MM.1S (cell line): Measurements from ENCODE around the gene PFKFB4.

Experiments used
- DNase-seq: peaks from one replicate; pipeline ENCODE4 v3.0.0-alpha.2; 2015
- H2AFZ ChIP-seq: fragments of 300-600 bp; sonication (generic); 2 replicates; pipeline ENCODE4 v1.6.0; 2016; ENCODE audit warnings: antibody characterized with exemption, low read length
- H3F3A ChIP-seq: fragments of 300-600 bp; sonication (generic); 2 replicates; pipeline ENCODE4 v1.6.1; 2016; ENCODE audit warnings: mild to moderate bottlenecking, antibody characterized with exemption, low read length, moderate library complexity, mixed read lengths; ENCODE audit not compliant: insufficient read depth
- H3K27ac ChIP-seq: fragments of 300-600 bp; sonication (generic); 2 replicates; pipeline ENCODE4 v1.5.1; 2016; ENCODE audit warnings: mild to moderate bottlenecking, low read length
- H3K27me3 ChIP-seq: fragments of 300-600 bp; sonication (generic); replicated peaks from 2 replicates; pipeline ENCODE4 v1.6.0; 2016; ENCODE audit warnings: low read length; ENCODE audit not compliant: insufficient read depth
- H3K36me3 ChIP-seq: fragments of 300-600 bp; sonication (generic); replicated peaks from 2 replicates; pipeline ENCODE4 v1.6.1; 2016; ENCODE audit warnings: mild to moderate bottlenecking, low read length, mixed read lengths; ENCODE audit not compliant: insufficient read depth
- H3K4me1 ChIP-seq: fragments of 300-600 bp; sonication (generic); 2 replicates; pipeline ENCODE4 v1.6.1; 2016; ENCODE audit warnings: low read length, mixed read lengths
- H3K4me2 ChIP-seq: fragments of 300-600 bp; sonication (generic); 2 replicates; pipeline ENCODE4 v1.6.0; 2016; ENCODE audit warnings: low read depth, low read length
- H3K4me3 ChIP-seq: fragments of 300-600 bp; sonication (generic); 2 replicates; pipeline ENCODE4 v1.5.1; 2016; ENCODE audit warnings: low read length, mixed read lengths
- H3K79me2 ChIP-seq: fragments of 300-600 bp; sonication (generic); 2 replicates; pipeline ENCODE4 v1.6.1; 2016; ENCODE audit warnings: mixed run types, low read length, mixed read lengths
- H3K9ac ChIP-seq: fragments of 300-600 bp; sonication (generic); 2 replicates; pipeline ENCODE4 v1.6.1; 2016; ENCODE audit warnings: low read length, mixed read lengths
- H3K9me2 ChIP-seq: fragments of 300-600 bp; sonication (generic); replicated peaks from 2 replicates; pipeline ENCODE4 v1.6.1; 2016; ENCODE audit warnings: mild to moderate bottlenecking, low read length, mixed read lengths; ENCODE audit not compliant: insufficient read depth
- H3K9me3 ChIP-seq: fragments of 300-600 bp; sonication (generic); replicated peaks from 2 replicates; pipeline ENCODE4 v1.6.1; 2016; ENCODE audit warnings: mild to moderate bottlenecking, low read length, mixed read lengths; ENCODE audit not compliant: insufficient read depth
- H4K20me1 ChIP-seq: fragments of 300-600 bp; sonication (generic); 2 replicates; pipeline ENCODE4 v1.6.1; 2016; ENCODE audit warnings: mild to moderate bottlenecking, low read length, moderate library complexity, mixed read lengths; ENCODE audit not compliant: insufficient read depth
- CTCF ChIP-seq: fragments of 300-600 bp; sonication (generic); IDR thresholded peaks from 2 replicates; pipeline ENCODE4 v1.5.1; 2016; ENCODE audit warnings: antibody characterized with exemption, low read length, mixed read lengths
- EZH2 ChIP-seq: fragments of 300-600 bp; sonication (generic); optimal IDR thresholded peaks from 2 replicates; pipeline ENCODE3; 2017; ENCODE audit warnings: low read depth, mild to moderate bottlenecking, antibody characterized with exemption, low read length, mixed read lengths
- EZH2phosphoT487 ChIP-seq: fragments of 300-600 bp; sonication (generic); IDR thresholded peaks from 2 replicates; pipeline ENCODE4 v1.6.1; 2018; ENCODE audit warnings: antibody characterized with exemption, low read length

The PFKFB4 gene

GRCh38 chr3:48507256-48508061 lies 49.1 kb downstream of the PFKFB4 start:
- H3K27me3 ChIP-seq = peaks cover 46% of the 10 kb centered on the region
- 0 out of 2 replicates have a peak overlapping the region, but pooled peaks have one; percentile 19 for H3K4me2 ChIP-seq
- H3K4me1 ChIP-seq = no peaks in the 10 kb centered on the region

GRCh38 chr3:48505968-48506504 lies 50.6 kb downstream of the PFKFB4 start:
- H3K27ac ChIP-seq = no peak overlapping the region
- H3K9ac ChIP-seq = no peak overlapping the region
- H3K36me3 ChIP-seq = no peaks in the 10 kb centered on the region
- no peak for DNase-seq
- H3K9me2 ChIP-seq = no peaks in the 10 kb centered on the region
- no peaks in the 10 kb centered on the region for H3F3A ChIP-seq
- peaks cover 34% of the 10 kb centered on the region for H3K27me3 ChIP-seq
- no peaks in the 10 kb centered on the region for H3K79me2 ChIP-seq
- no peak overlapping the region for H3K4me3 ChIP-seq
- H3K4me2 ChIP-seq = no peak overlapping the region
- H3K9me3 ChIP-seq = no peaks in the 10 kb centered on the region
- H3K4me1 ChIP-seq = no peaks in the 10 kb centered on the region
- no peak for TF ChIP-seq EZH2phosphoT487
- no peak for TF ChIP-seq EZH2
- no peak for TF ChIP-seq CTCF
- no peaks in the 10 kb centered on the region for H4K20me1 ChIP-seq
- no peak overlapping the region for H2AFZ ChIP-seq

More at GRCh38 chr3:48507256-48508061, 49.1 kb downstream of the PFKFB4 start:
- no peaks in the 10 kb centered on the region for H3K9me3 ChIP-seq
- peak; percentile 77 for DNase-seq
- H3K4me3 ChIP-seq = no peak overlapping the region
- H2AFZ ChIP-seq = no peak overlapping the region
- no peak overlapping the region for H3K9ac ChIP-seq
- no peaks in the 10 kb centered on the region for H4K20me1 ChIP-seq
- H3K79me2 ChIP-seq = no peaks in the 10 kb centered on the region
- no peaks in the 10 kb centered on the region for H3K9me2 ChIP-seq
- no peaks in the 10 kb centered on the region for H3F3A ChIP-seq
- H3K27ac ChIP-seq = no peak overlapping the region
- TF ChIP-seq EZH2 (no peak), EZH2phosphoT487 (no peak), CTCF (peak; percentile 82)
- no peaks in the 10 kb centered on the region for H3K36me3 ChIP-seq

GRCh38 chr3:48505146-48505545 lies 51.5 kb downstream of the PFKFB4 start:
- no peak for TF ChIP-seq CTCF
- no peak for TF ChIP-seq EZH2phosphoT487
- Histone ChIP-seq H3K4me1 (no peaks in the 10 kb centered on the region), H3K9me3 (no peaks in the 10 kb centered on the region), H2AFZ (no peak overlapping the region), H4K20me1 (no peaks in the 10 kb centered on the region), H3K79me2 (no peaks in the 10 kb centered on the region), H3K9ac (no peak overlapping the region), H3K9me2 (no peaks in the 10 kb centered on the region), H3K27me3 (peaks cover 33% of the 10 kb centered on the region), H3K36me3 (no peaks in the 10 kb centered on the region), H3K4me2 (no peak overlapping the region), H3K27ac (no peak overlapping the region), H3F3A (no peaks in the 10 kb centered on the region), H3K4me3 (no peak overlapping the region)
- no peak for DNase-seq
